GM12892 (cell line): ENCODE results near the gene SLC35A4.

Experiments
- POLR2A ChIP-seq: IDR thresholded peaks from 2 replicates; pipeline ENCODE4 v1.6.1; 2011; ENCODE audit warnings: low read depth, low read length, control low read depth
- TAF1 ChIP-seq: IDR thresholded peaks from 2 replicates; pipeline ENCODE4 v1.6.1; 2011; ENCODE audit warnings: low read depth, mild to moderate bottlenecking, control low read depth, low read length, borderline replicate concordance

DNA sequence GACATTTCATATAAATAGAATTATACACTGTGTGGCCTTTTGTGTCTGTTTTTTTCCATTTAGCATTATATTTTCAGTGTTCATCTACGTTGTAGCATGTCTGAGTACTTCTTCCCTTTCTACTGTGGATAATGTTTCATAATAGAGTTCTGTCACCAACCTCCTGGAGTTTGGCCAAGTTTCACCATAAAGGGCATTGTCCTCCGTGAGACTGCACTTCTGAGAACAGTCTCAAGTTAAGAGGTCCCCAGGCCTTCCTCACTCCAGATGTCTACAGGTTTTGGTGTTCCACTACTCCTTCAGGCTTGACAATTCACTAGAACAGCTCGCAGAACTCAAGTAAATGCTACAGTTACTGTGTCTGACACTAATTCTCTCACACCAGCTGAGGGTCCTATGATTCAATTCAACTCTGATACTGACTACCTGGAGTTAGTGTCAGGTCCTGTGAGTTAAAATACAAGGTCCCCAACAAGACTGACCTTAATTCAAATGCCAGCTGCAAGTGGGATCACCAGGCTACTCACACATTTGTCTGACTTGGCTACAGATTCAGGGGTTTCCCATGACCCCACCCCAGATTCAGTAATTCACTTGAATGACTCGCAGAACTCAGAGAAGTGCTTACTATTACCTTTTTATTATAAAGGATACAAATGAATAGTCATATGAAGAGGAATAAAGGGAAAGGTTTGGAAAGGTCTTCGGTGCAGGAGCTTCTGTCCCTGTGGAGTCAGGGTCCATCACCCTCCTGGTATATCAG, 31.1 kb downstream of the SLC35A4 start:
- TF ChIP-seq POLR2A (no peak), TAF1 (no peak)
